NCI-H526 treated with DMSO at 0.1 percent for 48 hours (cell line): ENCODE data around the gene PHF13.
A peak's percentile ranks its signal among the peaks of the same experiment; 100 is the strongest.

Experiments used
- DNase-seq: peaks from one replicate; lab custom pipeline; 2025; lab: John Stamatoyannopoulos, UW

PHF13 gene

GRCh38 chr1:6602669-6603237 is 10.8 kb upstream of the PHF13 start, which contains the start of gene KLHL21:
KLHL21 (minus strand) TSS chr1:6602869; CDS start chr1:6602817, 52 bp downstream.
- DNase-seq: peak; percentile 73

DNA sequence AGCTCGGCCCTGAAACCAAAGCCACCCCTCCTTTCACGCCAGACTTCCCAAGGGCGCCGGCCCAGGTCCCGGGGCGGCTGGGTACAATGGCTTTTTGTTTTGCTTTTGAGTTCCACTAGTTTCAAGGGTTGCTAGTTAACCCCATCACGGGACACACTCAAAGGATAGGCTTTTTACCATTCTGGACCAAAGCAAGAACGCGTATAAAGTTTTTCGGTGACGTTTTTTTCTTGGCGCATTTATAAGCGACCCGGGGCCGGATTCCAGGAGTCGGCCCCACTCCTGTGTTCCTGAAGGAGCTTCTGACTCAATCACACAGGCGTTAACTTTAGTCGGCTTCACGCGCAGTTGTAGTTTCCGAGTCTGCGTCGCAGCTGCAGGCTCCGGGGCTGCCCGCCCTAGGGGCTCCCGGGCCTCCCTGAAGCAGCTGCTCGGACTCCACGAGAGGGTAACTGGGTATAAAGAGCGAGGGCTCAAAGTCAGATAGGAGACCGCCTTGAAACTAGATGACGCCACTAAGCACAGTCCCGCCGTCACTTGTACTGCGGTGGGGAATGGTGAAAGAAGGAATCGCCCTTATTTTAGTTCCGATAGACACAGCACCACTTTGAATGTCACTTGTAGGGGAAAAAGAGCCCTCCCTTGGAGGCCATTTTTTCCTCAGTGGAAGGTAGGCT is 10.2 kb upstream of the PHF13 start:
- DNase-seq: peak; percentile 81

DNA sequence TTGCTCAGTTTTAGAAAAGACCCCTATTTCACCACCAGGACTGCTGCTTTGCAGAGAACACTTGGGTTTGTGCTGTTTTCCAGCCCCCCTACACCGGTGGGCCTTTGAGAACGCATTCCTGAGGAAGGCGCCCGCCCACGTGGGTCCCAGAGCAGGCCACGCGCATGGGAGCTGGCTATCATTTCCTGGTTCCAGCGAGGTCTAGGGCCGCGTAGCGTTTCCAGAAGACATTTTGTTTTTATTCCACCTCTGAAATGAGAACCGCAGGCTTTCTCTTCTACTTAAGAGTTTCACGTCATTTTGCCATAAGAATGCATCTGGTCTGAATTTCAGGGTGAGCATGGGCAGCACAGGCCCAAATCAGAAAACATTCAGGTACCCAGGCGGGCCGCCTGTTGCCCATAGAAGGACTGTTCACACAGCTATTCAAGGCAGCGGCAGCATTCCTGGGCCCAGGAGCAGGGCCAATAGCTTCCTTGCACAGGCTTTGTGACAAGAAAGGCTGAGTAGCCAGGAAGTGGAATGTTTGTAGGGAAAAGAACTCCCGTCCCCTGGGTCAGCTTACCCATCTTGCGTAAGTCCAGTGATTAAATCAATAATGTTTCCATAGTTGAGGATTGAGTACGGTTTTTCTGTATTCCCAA is 9.5 kb upstream of the PHF13 start:
- no peak for DNase-seq

DNA sequence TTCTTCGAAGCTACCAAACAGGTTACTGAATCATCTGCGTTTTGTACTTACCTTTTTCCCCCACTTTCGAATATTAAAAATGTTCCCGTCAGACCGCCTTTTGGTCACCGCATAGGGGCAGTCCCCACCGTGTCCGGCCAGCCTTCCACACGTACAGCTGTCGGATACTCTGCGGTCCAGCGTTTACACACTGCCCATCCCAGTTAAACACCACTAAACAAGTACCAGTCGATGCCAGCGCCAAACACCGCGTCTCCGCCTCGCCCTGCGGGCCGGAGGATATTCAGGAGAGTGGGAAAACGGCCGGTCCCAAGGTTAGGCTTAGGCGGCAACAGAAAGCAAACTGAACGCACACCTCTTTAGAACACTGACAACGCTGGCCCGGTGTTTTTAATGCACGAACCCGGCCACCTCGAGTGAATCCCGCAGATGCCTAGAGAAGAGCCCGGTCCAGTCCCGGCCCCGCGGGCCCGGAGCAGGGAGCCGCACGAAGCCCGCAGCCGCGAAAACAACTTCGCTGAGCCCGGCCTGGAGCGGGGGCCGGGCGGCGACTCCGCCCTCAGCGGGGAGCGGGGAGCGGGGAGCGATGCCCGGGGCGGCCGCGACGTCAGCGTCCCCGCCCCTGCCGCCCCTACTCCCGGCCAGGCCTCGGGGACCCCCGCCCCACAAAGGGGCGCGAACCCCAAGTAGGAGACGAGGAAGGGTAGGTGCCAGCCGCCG is 730 bp upstream of the PHF13 start:
- DNase-seq: peak; percentile 66

DNA sequence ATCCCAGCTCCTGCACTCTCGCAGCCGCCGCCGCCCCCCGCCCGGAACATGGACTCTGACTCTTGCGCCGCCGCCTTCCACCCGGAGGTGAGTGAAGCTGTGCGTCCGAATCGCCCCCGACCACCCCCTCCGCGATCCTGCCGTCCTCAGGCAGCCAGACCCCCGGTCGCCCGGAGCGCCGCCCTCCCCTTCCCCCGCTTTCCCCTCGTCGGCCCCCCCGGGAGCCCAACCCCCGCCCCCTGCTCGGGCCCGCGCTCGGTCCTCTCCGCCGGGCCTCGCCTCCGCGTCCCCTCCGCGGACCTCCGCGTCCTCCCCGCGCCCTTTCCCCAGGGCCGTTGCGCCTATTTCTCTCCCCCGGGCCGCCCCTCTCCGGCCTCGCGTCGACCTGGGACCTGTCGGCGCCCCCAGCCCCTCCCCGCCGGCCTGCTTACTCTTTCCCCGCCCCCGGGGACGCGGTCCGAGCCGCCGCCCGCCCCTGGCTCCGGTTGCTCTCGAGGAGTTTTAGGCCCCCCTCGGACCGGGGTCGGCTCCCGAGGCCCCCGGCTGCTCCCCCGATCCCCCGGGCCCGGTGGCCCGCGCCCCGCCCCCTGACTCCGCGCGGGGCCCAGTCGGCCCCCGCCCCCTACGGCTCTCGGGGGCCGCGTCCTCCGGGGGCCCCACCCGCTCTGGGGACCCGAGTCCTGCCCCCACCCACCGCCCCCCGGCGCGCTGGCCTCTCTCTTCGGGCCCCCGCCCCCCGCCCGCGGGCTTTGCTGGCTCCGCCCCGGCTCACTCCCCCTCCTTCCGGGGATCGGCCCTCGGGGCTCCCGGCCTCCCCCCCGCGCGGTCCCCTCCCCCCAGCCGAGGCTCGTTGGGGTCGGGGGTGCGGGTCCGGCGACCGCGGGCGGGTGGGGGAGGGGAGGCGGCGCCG is 743 bp downstream of the PHF13 start:
- no peak for DNase-seq

DNA sequence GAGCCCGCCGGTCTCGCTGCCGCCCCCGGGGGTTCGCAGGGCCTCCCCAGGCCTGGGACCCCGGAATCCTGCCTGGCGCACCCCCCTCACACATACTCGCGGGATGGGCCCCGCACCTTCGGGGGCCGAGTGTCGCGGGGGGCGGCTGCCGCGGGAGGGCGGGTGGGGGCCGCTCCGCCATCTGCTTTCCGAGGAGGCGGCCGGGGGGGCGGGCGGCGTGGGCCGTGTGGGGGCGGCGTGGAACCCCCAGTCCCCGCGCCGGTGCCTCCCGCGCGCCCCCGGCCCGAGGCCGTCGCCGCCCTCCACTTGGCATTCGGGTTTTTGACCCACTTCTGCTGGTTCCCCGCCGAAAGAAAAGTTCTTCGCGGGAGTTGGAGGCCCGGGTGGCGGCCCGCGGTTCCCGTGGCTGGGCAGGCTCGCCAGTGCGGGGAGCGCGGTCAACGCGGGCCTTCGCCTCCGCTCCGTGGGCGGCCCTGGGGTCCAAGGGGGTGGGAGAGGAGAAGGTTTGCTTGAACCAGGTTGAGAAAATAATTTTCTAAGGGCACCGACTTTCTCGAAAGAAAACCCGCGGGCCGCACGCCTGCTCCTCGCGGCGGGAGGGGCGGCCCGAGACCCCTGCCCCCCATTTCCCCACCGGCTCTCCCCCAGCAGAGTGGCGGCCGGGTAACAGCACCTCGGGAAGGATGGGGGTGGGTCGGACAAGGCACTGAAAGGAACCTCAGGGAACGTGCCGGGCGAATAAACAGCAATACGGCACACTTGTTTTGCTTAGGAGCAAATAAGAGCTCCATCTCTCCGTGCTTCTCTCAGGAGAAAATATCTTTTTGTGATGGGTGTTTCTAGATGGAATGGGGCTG is 1.6 kb downstream of the PHF13 start:
- no peak for DNase-seq

DNA sequence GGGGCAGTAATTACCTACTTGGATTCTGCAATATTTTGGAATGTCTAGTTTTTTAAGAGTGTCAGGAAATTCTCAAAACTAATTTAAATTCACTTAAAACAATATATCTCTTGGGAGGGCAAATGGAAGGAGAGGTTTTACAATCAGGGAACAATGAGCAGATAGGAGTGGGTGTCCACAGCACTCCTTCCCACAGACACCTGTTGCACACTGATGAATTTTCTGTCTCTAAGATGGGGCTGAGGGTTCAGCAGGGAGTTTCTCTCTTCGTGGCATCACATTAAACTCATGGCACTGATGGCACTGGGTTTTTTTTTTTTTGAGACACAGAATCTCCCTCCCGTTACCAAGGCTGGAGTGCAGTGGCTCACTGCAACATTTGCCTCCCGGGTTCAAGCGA is 5.5 kb downstream of the PHF13 start:
- no peak for DNase-seq

- no peak for DNase-seq
Measured at GRCh38 chr1:6621429-6622391, 8.2 kb downstream of the PHF13 start.

GRCh38 chr1:6622396-6623152 is 9.0 kb downstream of the PHF13 start:
- no peak for DNase-seq

DNA sequence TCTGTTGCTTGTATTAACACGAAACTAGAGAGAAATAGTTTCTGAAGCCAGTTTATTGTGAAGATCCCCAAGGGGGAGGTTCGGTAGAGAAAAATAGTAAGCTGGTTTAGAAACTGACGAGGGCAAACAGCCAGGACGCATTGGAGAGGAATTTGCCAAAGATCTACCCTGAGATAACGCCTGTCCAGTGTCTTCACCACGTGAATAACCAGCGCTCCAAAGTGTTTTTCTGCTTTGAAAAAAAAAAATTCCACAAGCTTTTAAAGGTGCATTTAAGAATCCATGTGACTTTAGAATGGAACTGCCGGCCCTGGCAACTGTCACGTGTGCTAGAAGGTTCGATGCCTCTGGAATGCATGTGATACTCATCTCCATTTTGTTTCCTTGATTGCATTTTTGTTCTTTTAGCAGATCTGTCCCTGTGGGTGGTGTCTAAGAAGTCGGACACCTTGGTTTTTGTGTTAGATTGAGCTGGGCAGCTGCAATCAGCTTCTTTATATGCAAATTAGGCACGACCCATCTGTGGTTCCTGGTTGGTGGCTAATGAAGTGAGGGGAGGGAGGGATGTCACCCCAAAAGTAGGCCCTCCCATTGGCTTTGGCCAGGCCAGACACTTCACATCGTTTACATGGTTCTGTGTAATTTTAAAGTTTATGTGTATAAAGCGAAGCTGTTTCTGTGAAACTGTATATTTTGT is 9.9 kb downstream of the PHF13 start:
- no peak for DNase-seq

GRCh38 chr1:6624710-6625583 is 11.4 kb downstream of the PHF13 start, which contains the start of gene THAP3:
THAP3 (plus strand) TSS chr1:6624868; CDS start chr1:6625219, 351 bp downstream.
- peak; percentile 65 for DNase-seq

GRCh38 chr1:6625584-6626149 is 12.1 kb downstream of the PHF13 start:
- no peak for DNase-seq

DNA sequence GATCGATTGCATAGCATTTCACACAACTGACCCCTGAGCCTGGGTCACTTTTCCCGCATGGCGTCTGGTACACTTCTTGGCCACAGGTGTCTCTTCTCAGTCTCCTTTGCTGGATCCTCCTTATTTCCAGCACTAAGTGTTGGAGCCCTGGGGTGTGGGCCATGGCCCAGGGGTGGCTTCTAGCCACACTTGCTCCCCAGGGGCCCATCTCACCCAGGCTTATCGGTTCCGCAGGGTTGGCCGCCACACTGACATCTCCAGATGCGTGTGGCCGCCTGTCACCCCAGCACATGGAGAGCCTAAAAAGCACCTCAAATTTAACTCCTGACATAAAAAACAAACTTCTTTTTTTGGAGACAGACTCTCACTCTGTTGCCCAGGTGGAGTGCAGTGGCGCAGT is 13.5 kb downstream of the PHF13 start:
- no peak for DNase-seq

DNA sequence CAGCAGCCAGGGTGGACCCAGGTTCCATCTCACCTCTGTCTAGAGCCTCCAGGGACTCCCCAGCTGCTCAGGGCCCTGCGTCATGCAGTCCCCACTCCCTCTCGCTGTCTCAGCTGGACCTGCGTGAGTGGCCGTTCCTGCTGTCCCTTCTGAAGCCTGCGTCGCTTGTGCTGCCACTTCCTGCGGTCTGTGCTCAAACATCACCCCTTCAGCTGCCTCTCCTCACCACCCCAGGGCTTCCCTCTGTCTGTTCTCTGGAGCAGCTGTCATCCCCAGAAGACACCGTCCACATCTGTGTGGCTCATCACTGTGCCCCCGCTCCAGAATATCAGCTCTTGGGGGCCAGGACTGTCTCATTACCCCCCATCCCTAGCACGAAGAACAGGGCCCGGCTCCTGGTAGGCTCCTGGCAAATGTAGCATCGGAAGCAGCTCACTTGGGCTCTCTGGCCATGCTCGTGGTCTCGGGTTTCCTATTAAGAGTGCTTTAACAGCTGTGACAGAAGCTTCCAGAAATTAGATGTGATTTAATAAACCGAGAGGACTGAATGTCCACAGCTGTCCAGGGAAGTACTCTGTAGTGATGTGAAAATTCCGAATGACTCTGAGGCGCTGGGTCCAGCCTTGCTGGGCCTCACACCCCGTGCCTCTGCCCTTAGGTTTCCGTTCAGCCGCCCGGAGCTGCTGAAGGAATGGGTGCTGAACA is 14.5 kb downstream of the PHF13 start:
- no peak for DNase-seq

DNA sequence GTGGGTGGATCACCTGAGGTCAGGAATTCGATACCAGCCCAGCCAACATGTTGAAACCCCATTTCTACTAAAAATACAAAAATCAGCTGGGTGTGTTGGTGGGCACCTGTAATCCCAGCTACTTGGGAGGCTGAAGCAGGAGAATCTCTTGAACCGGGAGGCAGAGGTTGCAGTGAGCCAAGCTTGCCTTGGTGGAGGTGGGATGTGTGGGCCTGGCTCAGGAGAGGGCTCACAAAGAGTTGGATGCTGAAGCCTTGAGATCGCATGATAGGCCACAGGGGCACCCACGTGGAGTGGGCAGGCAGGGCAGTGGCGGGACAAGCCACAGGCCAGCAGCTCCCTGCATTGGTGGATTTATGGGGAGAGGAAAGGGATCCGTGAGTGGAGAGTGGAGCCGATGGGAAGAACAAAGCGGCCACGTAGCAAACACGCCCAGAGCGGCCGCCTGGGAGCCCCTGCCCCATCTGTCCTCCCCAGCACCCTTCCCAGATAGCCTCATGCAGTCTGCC is 15.5 kb downstream of the PHF13 start:
- DNase-seq: no peak

DNA sequence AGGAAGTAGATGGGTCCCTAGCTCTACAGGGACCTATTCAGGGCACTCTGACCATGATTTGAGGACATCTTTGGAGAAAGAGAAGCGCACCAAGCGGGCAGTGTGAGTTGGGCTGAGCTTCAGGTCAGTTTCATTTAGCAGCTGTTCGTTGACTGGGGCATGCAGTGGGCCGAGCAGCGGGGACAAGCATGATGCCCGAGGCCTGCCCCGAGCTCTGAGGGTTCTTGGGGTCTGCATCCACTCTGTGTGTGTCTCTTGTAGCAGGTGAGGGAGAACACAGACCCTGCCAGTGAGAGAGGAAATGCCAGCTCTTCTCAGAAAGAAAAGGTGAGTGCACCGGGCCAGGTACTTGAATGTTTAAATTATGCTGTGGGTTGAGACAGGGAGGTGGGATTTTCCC is 16.5 kb downstream of the PHF13 start:
- no peak for DNase-seq
